Stimulated activated CD4-positive, alpha-beta T cell treated with anti-CD3 and anti-CD28 coated beads, Interleukin-1b, Interleukin-23, amount 100 ng/mL, for 48 hours (primary cell): Measurements from ENCODE around the gene PPP1R13L.
"Not testable (repeated sequence)": the region's sequence is repeated elsewhere in the genome, so short reads cannot be mapped to it uniquely, and the experiment has no call there.

Experiments used
- DNase-seq: peaks from one replicate; pipeline ENCODE4 v3.0.0-alpha.2; 2020

PPP1R13L gene

GRCh38 chr19:45342911-45343310, 62.0 kb downstream of the PPP1R13L start:
- DNase-seq: no peak

- no peak for DNase-seq
Observed at GRCh38 chr19:45340899-45341453, 63.9 kb downstream of the PPP1R13L start.

GRCh38 chr19:45340232-45340898, 64.5 kb downstream of the PPP1R13L start, which contains the start of gene KLC3:
KLC3 (plus strand) TSS chr19:45340750; CDS start chr19:45345542, 4,792 bp downstream.
- DNase-seq: no peak

GRCh38 chr19:45339629-45340028, 65.2 kb downstream of the PPP1R13L start:
- DNase-seq: no peak

- no peak for DNase-seq
Observed at GRCh38 chr19:45336696-45337251, 68.1 kb downstream of the PPP1R13L start.

GRCh38 chr19:45334881-45335280, 70.0 kb downstream of the PPP1R13L start:
- DNase-seq: not testable (repeated sequence)

- no peak for DNase-seq
Observed at GRCh38 chr19:45333609-45334303, 71.1 kb downstream of the PPP1R13L start.

- DNase-seq: no peak
Observed at GRCh38 chr19:45331411-45331810, 73.5 kb downstream of the PPP1R13L start.
